Iris pigment epithelial cell (primary cell): ENCODE measurements around the gene TENM4.

Experiments used
- DNase-seq: peaks from one replicate; pipeline ENCODE4 v3.0.0-alpha.2; 2011; ENCODE audit warnings: low read depth

TENM4 gene

GRCh38 chr11:79055856-79056631, 384.8 kb downstream of the TENM4 start:
- DNase-seq: peak; percentile 34

- peak; percentile 57 for DNase-seq
Observed at GRCh38 chr11:79054636-79055035, 386.2 kb downstream of the TENM4 start.

GRCh38 chr11:79052544-79052943, 388.3 kb downstream of the TENM4 start:
- no peak for DNase-seq

- no peak for DNase-seq
Observed at GRCh38 chr11:79050786-79051185, 390.0 kb downstream of the TENM4 start.

GRCh38 chr11:79049741-79050179, 391.1 kb downstream of the TENM4 start:
- no peak for DNase-seq

- DNase-seq: no peak
Observed at GRCh38 chr11:79047980-79048379, 392.9 kb downstream of the TENM4 start.

- DNase-seq: no peak
Observed at GRCh38 chr11:79047321-79047720, 393.5 kb downstream of the TENM4 start.

GRCh38 chr11:79046366-79046765, 394.5 kb downstream of the TENM4 start:
- DNase-seq: no peak

GRCh38 chr11:79045800-79046304, 395.0 kb downstream of the TENM4 start:
- peak; percentile 11 for DNase-seq

GRCh38 chr11:79045018-79045799, 395.6 kb downstream of the TENM4 start:
- no peak for DNase-seq

GRCh38 chr11:79044201-79044600, 396.6 kb downstream of the TENM4 start:
- DNase-seq: no peak

GRCh38 chr11:79043726-79044125, 397.1 kb downstream of the TENM4 start:
- no peak for DNase-seq

GRCh38 chr11:79042824-79043223, 398.0 kb downstream of the TENM4 start:
- DNase-seq: no peak

- DNase-seq: peak; percentile 31
Observed at GRCh38 chr11:79040348-79040747, 400.5 kb downstream of the TENM4 start.

- no peak for DNase-seq
Observed at GRCh38 chr11:79039122-79039521, 401.7 kb downstream of the TENM4 start.

- DNase-seq: no peak
Observed at GRCh38 chr11:79035881-79036280, 404.9 kb downstream of the TENM4 start.

- no peak for DNase-seq
Observed at GRCh38 chr11:79033833-79034232, 407.0 kb downstream of the TENM4 start.

GRCh38 chr11:79030448-79030847, 410.4 kb downstream of the TENM4 start:
- DNase-seq: no peak

GRCh38 chr11:79028225-79028624, 412.6 kb downstream of the TENM4 start:
- no peak for DNase-seq

- peak; percentile 17 for DNase-seq
Observed at GRCh38 chr11:79026803-79027445, 413.9 kb downstream of the TENM4 start.

GRCh38 chr11:79025622-79026021, 415.2 kb downstream of the TENM4 start:
- no peak for DNase-seq

- DNase-seq: no peak
Observed at GRCh38 chr11:79025097-79025496, 415.7 kb downstream of the TENM4 start.

- no peak for DNase-seq
Observed at GRCh38 chr11:79022265-79022664, 418.6 kb downstream of the TENM4 start.
